ENCODE data around the gene SOCS3.
"Not testable (repeated sequence)": the region's sequence is repeated elsewhere in the genome, so short reads cannot be mapped to it uniquely, and the experiment has no call there.

Gene SOCS3

GRCh38 chr17:78329263-78330059 is 30.4 kb downstream of the SOCS3 start:
- peak; percentile 85 for DNase-seq (ENCODE audit: low read depth)

GRCh38 chr17:78327880-78328279 is 32.0 kb downstream of the SOCS3 start:
- no peak for DNase-seq (ENCODE audit: low read depth)

- no peak for DNase-seq (ENCODE audit: low read depth)
These were observed 34.7 kb downstream of the SOCS3 start for GRCh38 chr17:78325076-78325687.

GRCh38 chr17:78324391-78325075 is 35.3 kb downstream of the SOCS3 start:
- DNase-seq (ENCODE audit: low read depth): no peak

- no peak for DNase-seq (ENCODE audit: low read depth)
These were observed 36.0 kb downstream of the SOCS3 start for GRCh38 chr17:78323826-78324390.

GRCh38 chr17:78322858-78323455 is 36.9 kb downstream of the SOCS3 start:
- no peak for DNase-seq (ENCODE audit: low read depth)

GRCh38 chr17:78322327-78322857 is 37.5 kb downstream of the SOCS3 start:
- no peak for DNase-seq (ENCODE audit: low read depth)

GRCh38 chr17:78318843-78319242 is 41.0 kb downstream of the SOCS3 start:
- DNase-seq (ENCODE audit: low read depth): no peak

- DNase-seq (ENCODE audit: low read depth): no peak
These were observed 41.5 kb downstream of the SOCS3 start for GRCh38 chr17:78318407-78318806.

- DNase-seq (ENCODE audit: low read depth): no peak
These were observed 42.0 kb downstream of the SOCS3 start for GRCh38 chr17:78317794-78318400.

- no peak for DNase-seq (ENCODE audit: low read depth)
These were observed 42.7 kb downstream of the SOCS3 start for GRCh38 chr17:78316867-78317789.

GRCh38 chr17:78316115-78316866 is 43.6 kb downstream of the SOCS3 start:
- DNase-seq (ENCODE audit: low read depth): no peak

- peak; percentile 91 for DNase-seq (ENCODE audit: low read depth)
These were observed 44.3 kb downstream of the SOCS3 start for GRCh38 chr17:78315355-78316114.

- no peak for DNase-seq (ENCODE audit: low read depth)
These were observed 45.1 kb downstream of the SOCS3 start for GRCh38 chr17:78314683-78315354.

GRCh38 chr17:78313735-78314648 is 45.9 kb downstream of the SOCS3 start:
- no peak for DNase-seq (ENCODE audit: low read depth)

GRCh38 chr17:78309659-78310255 is 50.1 kb downstream of the SOCS3 start:
- DNase-seq (ENCODE audit: low read depth): not testable (repeated sequence)
